Hematopoietic multipotent progenitor cell treated with erythropoietin and hydrocortisone succinate and interleukin-3 and kit ligand, for 6 days (in vitro differentiated cells): ENCODE measurements around the gene DHRS1.
"Not testable (repeated sequence)": the region's sequence is repeated elsewhere in the genome, so short reads cannot be mapped to it uniquely, and the experiment has no call there.

Source experiments
- DNase-seq: peaks from one replicate; pipeline ENCODE4 v3.0.0-alpha.2; 2015

Gene DHRS1

GRCh38 chr14:24261969-24262327, 37.6 kb downstream of the DHRS1 start:
- no peak for DNase-seq

DNA sequence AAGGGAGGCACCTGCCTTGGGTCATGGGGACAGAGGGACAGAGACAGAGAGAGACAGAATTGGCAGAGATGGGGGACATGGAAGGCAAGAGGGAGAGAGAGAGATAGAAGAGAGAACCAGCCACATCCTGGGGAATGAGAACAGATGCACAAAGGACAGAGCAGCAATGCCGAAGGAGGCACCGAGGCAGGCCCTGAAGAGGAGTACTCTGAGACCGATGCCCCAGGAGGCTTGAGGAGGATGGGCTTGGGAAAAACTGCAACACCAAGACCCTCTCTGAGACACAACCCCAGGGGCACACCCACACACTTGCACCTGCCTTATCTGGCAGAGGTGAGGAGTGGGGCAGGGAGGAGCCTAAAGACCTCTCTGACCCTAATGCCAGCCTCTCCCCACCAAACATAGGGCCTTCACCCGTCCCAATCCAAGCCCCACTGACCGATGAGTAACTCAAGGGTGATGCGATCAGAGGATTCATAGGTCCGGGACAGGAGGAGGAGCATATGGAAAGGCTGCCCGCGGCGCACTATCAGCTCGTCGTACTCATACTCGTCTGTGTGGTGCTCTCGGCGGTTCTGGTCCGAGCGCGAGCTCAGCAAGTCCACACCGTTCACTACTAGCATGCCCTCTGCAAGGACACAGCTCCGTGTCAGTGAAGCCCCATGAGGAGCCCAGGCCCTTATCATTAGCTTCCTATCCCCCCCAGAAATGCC, 38.2 kb downstream of the DHRS1 start:
- no peak for DNase-seq

DNA sequence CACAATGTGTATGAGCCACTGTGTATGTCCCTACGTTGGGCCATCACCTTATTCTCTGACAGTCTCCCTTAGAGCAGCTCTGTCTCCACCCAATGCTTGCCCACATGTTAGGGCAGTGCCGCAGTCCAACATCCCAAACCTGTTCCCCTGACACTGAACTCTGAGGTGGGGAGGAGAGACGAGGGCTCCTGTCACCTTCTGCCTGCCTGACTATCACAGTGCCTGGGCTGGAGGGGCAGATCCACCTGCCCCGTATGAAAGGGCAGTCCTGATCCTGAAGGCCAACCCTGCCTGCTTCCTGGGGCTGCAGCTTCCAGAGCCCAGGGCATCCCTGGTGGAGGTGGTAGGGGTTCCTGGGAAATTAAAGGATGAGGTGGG, 38.8 kb downstream of the DHRS1 start:
- no peak for DNase-seq

DNA sequence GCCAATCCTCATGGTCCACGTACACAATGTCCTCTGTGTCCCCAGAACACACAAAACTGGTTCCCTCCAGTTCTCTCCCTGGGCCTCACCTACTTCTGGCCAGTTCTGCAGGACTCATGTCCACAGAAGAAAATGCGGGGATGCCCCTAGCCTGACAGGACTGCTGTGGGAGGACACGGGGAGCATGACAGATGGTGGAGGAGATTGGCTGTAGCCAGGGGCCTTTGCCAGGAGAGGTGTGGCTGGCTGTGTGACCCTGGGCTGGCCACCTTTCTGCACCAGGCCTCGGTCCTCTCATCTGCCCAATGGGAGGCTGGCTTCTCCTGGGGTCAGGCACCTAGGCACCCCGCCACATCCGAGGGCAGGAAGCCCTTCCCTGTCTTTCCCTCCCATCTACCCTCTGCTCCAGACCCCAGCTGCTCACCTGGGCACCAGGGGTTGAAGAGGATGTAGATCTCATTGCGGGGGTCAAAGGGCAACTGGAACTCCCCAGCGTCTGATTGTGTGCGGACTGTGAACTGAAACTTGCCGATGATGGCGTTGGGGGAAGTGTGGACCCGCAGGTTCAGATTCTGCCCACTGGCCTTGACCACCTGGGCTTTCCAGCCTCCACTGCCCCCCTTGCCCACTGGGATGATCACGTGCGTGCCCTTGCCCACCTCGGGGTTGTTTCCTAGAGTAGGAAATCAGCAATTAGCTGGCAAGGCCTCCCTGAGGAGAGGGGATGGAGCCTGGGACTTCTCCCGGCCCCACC, 39.4 kb downstream of the DHRS1 start:
- no peak for DNase-seq

DNA sequence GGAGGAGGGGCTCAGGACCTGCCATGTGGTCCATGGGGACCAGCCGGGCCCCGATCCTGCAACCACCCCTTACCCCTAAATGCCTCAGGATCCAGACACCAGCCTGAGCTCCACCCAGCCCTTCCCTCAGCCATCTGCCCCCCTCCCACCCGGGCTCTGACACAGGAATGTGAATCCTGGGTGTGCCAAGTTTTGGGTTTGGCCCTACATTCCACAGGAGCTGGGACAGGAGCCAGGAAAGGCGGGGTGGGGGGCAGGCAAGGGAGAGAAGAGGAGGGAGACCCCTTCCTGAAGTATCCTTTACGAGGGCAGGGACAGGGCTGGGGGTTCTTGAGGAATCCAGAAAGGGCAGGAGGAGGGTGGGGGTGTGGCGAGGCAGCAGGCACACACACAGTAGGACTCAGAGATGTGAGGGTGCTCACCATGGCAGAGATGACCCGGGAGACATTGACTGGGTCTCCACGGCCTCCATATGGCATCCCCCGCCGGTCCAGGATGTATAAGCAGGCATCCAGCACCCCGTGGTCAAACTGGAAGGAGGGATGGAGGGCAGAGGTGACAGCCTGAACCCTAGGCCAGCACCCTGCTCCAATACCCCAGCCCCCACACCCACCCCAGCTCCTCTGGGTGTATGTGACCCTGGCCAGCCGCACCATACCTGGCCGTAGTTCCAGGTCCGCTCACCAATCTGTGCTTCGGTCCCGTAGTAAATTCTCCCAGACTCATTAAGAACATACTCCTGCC, 40.1 kb downstream of the DHRS1 start:
- no peak for DNase-seq

DNA sequence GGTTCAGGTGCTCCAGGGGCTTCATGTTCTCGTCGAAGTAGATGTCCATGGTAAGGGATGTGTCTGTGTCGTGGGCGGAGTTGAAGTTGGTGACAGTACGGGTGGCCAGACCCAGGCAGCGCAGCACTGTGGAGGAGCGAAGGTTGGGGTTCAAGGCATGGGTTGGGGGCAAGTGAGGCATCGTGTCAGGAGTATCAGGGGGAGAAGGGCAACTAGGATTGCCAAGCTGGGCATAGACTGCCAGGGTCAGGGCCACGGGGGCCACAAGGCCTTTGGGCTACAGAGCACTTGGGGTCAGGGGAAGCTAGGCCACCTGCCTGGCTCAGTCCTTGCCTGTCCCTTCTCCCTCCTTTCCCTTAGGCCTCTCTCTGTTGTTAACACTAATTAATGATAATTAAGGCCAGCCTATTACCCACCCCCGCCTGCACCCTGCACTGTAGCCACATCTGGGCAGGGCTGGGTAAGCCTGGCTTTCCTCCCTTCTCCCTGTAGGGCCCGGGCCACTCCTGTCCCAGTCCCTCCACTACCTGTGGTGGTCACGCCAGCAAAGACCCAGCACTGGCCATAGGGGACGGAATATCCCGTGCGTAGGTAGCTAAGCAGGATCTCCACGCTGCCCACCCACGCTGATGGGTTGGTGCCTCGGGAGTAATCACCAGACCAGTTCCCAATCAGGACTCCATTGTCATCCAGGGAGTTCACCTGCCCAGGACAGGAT, 40.9 kb downstream of the DHRS1 start:
- no peak for DNase-seq

DNA sequence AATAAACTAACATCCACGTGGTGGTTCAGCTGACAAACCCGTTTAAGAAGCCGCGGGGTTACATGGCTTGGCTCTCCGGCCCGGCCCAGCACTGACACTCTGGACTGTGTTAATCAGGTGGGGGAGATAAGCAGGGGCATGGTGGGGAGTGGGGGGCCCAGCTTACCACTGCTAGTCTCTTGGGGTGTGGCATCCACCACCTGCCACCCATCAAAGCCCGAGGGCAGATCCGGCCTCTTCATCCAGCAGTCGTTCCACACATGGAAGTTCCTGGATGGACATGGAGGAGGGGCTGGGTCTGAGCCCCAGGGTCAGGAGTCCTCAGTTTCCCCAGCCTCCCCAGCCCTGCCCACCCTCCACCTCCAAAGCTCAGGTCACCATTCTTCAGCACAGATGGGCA, 41.5 kb downstream of the DHRS1 start:
- no peak for DNase-seq

GRCh38 chr14:24256960-24257359, 42.6 kb downstream of the DHRS1 start:
- no peak for DNase-seq

GRCh38 chr14:24255931-24256711, 43.5 kb downstream of the DHRS1 start:
- DNase-seq = peak; percentile 90

- no peak for DNase-seq
Observed at GRCh38 chr14:24255438-24255837, 44.1 kb downstream of the DHRS1 start.

GRCh38 chr14:24254630-24255392, 44.8 kb downstream of the DHRS1 start:
- no peak for DNase-seq

- no peak for DNase-seq
Observed at GRCh38 chr14:24253936-24254335, 45.6 kb downstream of the DHRS1 start.

DNA sequence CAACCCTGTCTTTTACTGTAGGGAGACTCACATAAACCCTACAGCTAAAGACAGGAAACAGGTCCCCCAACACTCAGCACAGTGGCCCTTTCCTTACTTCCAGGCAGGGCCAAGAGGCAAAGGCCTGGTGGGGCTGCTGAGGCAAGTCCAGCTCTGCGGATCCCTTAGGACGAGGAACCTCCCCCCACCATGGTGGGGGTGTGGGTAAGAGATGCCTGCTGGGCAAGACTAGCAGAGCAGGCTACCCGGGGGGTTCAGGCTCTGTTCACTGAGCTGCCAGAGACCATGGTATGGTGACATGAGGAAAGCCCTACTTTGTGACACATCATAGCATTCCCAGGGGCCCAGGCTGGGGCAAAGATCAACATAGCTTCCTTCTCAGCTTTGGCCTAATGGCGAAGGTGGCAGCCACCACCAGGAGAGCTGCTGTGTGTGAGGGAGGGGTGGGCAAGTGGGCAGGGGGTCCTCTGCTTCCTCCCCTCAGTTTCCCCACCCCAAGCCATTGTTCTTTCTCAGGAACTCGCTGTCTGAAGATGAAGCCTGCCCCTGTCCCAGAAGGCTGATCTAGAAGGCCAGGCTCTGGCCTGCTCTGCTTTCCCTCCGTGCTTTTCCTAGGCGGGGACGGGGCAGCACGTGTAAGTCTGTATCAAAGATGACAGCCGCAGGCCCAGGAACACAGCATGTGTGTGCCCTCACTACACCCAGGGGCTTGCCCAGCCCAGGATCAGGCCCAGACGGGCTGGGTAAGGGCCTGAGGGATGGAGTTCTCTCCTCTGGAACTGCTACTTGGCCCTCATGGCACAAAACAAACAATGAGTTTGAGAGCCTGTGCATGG, 47.1 kb downstream of the DHRS1 start:
- DNase-seq = no peak

DNA sequence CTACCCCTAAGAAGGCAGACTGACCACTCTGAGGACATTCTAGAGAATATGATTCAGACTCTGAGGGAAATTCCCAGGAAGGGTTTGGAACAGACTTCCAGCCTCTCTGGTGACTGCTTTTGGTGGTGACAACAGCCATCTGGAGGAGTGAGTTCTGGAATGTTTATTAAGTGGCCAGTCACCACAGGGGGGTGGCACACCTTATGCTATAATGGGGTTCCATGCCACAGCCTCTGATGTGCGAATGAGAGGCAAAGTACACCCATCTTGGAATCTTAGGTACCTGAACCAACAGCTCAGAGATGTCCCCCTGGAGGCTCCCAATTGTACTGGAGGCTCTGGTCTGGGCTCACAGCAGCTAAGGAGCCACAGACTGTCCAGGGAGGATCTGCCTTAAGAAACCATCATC, 47.7 kb downstream of the DHRS1 start:
- DNase-seq = no peak

DNA sequence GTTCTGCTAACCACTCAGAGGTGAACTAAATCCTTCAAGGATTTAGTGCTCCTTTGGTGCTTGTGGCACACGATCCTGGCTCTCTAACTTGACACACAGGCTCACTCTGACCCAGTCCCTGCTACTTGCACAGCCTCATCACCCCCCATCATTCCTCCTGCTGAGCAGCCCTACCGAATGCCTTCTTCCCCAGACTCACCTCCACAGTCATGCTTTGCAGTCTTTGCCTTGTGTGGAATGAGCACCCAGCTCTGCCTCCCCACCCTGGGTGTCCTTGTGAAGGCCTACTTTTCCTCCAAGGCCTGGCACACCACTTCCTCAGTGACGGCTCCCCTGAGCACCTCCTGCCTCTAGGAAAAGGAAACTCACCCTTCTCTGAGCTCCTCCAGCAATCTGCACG, 49.2 kb downstream of the DHRS1 start:
- no peak for DNase-seq

- no peak for DNase-seq
Observed at GRCh38 chr14:24249230-24250021, 50.2 kb downstream of the DHRS1 start.

GRCh38 chr14:24247422-24247821, 52.2 kb downstream of the DHRS1 start:
- DNase-seq = peak; percentile 66

DNA sequence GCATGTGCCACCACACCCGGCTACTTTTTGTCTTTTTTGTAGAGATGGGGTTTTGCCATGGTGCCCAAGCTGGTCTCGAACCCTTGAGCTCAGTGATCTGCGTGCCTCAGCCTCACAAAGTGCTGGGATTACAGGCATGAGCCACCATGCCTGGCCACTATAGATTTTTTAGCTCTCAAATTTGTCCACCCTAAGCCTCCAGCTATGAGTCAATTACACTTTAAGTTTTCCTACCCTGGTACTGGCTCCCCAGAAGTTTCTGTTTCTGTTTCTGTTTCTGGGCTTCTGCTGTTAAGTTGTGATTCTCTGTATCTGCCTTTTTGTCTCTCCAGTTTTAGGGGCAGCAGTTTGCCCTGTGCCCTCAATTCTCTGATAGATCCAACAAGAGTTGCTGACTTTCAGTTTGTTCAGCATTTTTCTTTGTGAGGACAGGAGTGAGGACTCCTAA, 52.8 kb downstream of the DHRS1 start:
- DNase-seq = peak; percentile 36

GRCh38 chr14:24245350-24245749, 54.2 kb downstream of the DHRS1 start:
- DNase-seq = not testable (repeated sequence)

GRCh38 chr14:24243336-24243836, 56.2 kb downstream of the DHRS1 start:
- no peak for DNase-seq
